PC-3 (cell line): ENCODE results near the gene IFT57. TPM values are rescaled to one million over a fixed set of nuclear protein-coding genes. Genes with fewer than 3 reads are reported as not detected.
A peak's percentile ranks its signal among the peaks of the same experiment; 100 is the strongest.

ENCODE experiments used
- ATAC-seq: fragments of 200-7000 bp; cut with Tn5 transposase; 2 replicates; pipeline ENCODE4 v1.9.1; 2020; ENCODE audit warnings: mild to moderate bottlenecking, moderate library complexity
- BruUV-seq: library from RNA; stranded (reverse); fragments of 400-500 nt; replicated peaks from 2 replicates; lab custom pipeline; 2021; lab: Mats Ljungman, UMichigan
- CTCF ChIA-PET: fragments of 300-600 bp; sonication (Branson Sonifier 250); formaldehyde crosslinking; loops from one replicate; lab custom pipeline; 2022; ENCODE audit warnings: antibody characterized with exemption; lab: Charles Lee
- POLR2A ChIA-PET: fragments of 300-600 bp; sonication (Branson Sonifier 250); formaldehyde crosslinking; loops from one replicate; lab custom pipeline; 2022; ENCODE audit warnings: antibody characterized with exemption; ENCODE audit not compliant: unreplicated experiment; lab: Charles Lee
- DNase-seq: peaks from one replicate; pipeline ENCODE4 v3.0.0-alpha.2; 2015
- H2AFZ ChIP-seq: fragments of 300-600 bp; sonication (generic); 2 replicates; pipeline ENCODE4 v1.6.0; 2016; ENCODE audit warnings: antibody characterized with exemption, low read length
- H3F3A ChIP-seq: fragments of 300-600 bp; sonication (generic); one replicate; pipeline ENCODE4 v1.6.0; 2017; ENCODE audit warnings: antibody characterized with exemption, low read length, control low read depth, mild to moderate bottlenecking; ENCODE audit not compliant: unreplicated experiment
- H3K27ac ChIP-seq: fragments of 300-600 bp; sonication (generic); 2 replicates; pipeline ENCODE4 v1.5.1; 2016; ENCODE audit warnings: mild to moderate bottlenecking, low read length
- H3K27me3 ChIP-seq: fragments of 300-600 bp; sonication (generic); 2 replicates; pipeline ENCODE4 v1.6.1; 2016; ENCODE audit warnings: low read length, mixed read lengths
- H3K36me3 ChIP-seq: fragments of 300-600 bp; sonication (generic); 2 replicates; pipeline ENCODE4 v1.6.1; 2016; ENCODE audit warnings: low read depth, mixed run types, low read length, mixed read lengths
- H3K4me1 ChIP-seq: fragments of 300-600 bp; sonication (generic); 2 replicates; pipeline ENCODE4 v1.5.1; 2016; ENCODE audit warnings: low read length; ENCODE audit not compliant: insufficient read depth
- H3K4me2 ChIP-seq: fragments of 300-600 bp; sonication (generic); 2 replicates; pipeline ENCODE4 v1.6.0; 2016; ENCODE audit warnings: low read length
- H3K4me3 ChIP-seq: fragments of 300-600 bp; sonication (generic); 2 replicates; pipeline ENCODE4 v1.5.1; 2016; ENCODE audit warnings: mild to moderate bottlenecking, low read length, mixed read lengths
- H3K79me2 ChIP-seq: fragments of 300-600 bp; sonication (generic); 2 replicates; pipeline ENCODE4 v1.6.1; 2017; ENCODE audit warnings: low read length, mixed read lengths
- H3K9ac ChIP-seq: fragments of 300-600 bp; sonication (generic); 2 replicates; pipeline ENCODE4 v1.6.0; 2016; ENCODE audit warnings: mild to moderate bottlenecking, low read length
- H3K9me2 ChIP-seq: fragments of 300-600 bp; sonication (generic); replicated peaks from 2 replicates; pipeline ENCODE4 v1.6.1; 2016; ENCODE audit warnings: mixed run types, low read length, mixed read lengths
- H3K9me3 ChIP-seq: fragments of 300-600 bp; sonication (generic); 2 replicates; pipeline ENCODE4 v1.6.1; 2016; ENCODE audit warnings: low read length, mixed read lengths
- H4K20me1 ChIP-seq: fragments of 300-600 bp; sonication (generic); 2 replicates; pipeline ENCODE4 v1.6.1; 2016; ENCODE audit warnings: low read length, mixed read lengths
- EZH2 ChIP-seq: fragments of 300-600 bp; sonication (generic); IDR thresholded peaks from one replicate; pipeline ENCODE4 v1.6.1; 2017; ENCODE audit warnings: antibody characterized with exemption, mild to moderate bottlenecking, low read length; ENCODE audit not compliant: unreplicated experiment
- EZH2phosphoT487 ChIP-seq: fragments of 300-600 bp; sonication (generic); IDR thresholded peaks from 2 replicates; pipeline ENCODE4 v1.6.1; 2018; ENCODE audit warnings: mild to moderate bottlenecking, antibody characterized with exemption, low read length, borderline replicate concordance
- intact Hi-C: fragments of 100-400 bp; cut with micrococcal nuclease; formaldehyde crosslinking; loops from 2 replicates; pipeline ENCODE4 v1.9.0; 2023
- total RNA-seq: library from RNA; depleted of rRNA; stranded (reverse); fragments of >200 nt; gene quantifications from 2 replicates; pipeline ENCODE4 v1.2.3, GENCODE V29; 2014
- TF ChIP-seq, protein P1 (sequence below): fragments of 300-600 bp; sonication (generic); conservative IDR thresholded peaks from 2 replicates; pipeline ENCODE4 v1.5.1; 2017; ENCODE audit warnings: antibody characterized with exemption, low read depth, mild to moderate bottlenecking, low read length

IFT57 gene
- total RNA-seq, 1 experiment from 2014 or later, result 54.0 TPM

GRCh38 chr3:108119398-108120104, 102.7 kb downstream of the IFT57 start:
- Histone ChIP-seq H3K27ac (no peak overlapping the region), H3K9ac (no peak overlapping the region), H3K4me2 (no peak overlapping the region), H3K36me3 (no peaks in the 10 kb centered on the region), H3K27me3 (no peaks in the 10 kb centered on the region), H4K20me1 (no peaks in the 10 kb centered on the region), H2AFZ (no peak overlapping the region), H3K9me2 (no peaks in the 10 kb centered on the region), H3F3A (no peaks in the 10 kb centered on the region), H3K9me3 (no peaks in the 10 kb centered on the region), H3K4me1 (peaks cover 21% of the 10 kb centered on the region), H3K4me3 (no peak overlapping the region), H3K79me2 (no peaks in the 10 kb centered on the region)
- DNase-seq (no peak), ATAC-seq (no peak)
- no TSS peak for BruUV-seq
- POLR2A ChIA-PET, result no interaction called here
- CTCF ChIA-PET, result no interaction called here
- TF ChIP-seq EZH2phosphoT487 (no peak), EZH2 (no peak)
- TF ChIP-seq, protein P1, sequence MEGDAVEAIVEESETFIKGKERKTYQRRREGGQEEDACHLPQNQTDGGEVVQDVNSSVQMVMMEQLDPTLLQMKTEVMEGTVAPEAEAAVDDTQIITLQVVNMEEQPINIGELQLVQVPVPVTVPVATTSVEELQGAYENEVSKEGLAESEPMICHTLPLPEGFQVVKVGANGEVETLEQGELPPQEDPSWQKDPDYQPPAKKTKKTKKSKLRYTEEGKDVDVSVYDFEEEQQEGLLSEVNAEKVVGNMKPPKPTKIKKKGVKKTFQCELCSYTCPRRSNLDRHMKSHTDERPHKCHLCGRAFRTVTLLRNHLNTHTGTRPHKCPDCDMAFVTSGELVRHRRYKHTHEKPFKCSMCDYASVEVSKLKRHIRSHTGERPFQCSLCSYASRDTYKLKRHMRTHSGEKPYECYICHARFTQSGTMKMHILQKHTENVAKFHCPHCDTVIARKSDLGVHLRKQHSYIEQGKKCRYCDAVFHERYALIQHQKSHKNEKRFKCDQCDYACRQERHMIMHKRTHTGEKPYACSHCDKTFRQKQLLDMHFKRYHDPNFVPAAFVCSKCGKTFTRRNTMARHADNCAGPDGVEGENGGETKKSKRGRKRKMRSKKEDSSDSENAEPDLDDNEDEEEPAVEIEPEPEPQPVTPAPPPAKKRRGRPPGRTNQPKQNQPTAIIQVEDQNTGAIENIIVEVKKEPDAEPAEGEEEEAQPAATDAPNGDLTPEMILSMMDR, result no peak
- intact Hi-C loops, result no loop called here

DNA sequence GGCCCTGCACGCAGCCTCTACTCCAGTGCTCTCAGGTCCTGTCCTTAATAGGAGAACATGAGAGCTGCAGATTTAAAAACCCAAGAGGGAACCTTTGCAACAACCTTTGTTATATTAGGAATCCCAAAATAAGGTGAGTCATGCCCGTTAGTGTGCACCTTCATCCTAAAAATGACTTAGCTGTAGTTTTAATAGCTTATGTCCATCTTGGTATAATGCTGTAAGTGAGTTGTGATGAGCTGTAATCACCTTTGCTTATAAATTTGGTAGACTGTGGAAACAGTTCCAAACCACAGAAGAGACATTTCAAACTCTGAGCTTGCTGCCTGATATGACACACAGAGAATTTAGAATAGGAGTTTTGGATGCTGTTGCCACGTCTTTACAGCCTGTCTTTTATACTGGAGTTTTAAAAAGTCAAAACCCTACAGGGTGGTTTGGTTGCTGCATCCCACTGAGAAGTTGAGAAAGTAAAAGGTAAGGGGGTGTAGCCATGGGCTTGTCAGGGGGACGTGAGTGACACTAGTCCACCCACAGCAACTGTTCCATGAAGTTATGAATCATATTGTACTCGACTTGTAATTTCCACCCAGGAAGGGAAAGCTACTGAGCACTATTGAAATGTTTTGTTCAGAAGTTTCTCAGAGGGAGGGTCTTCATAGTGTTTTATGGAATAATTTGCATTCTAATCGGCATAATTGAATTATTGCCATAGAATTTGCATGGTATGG, 104.0 kb downstream of the IFT57 start:
- Histone ChIP-seq H3K9me3 (no peaks in the 10 kb centered on the region), H2AFZ (no peak overlapping the region), H3K9me2 (no peaks in the 10 kb centered on the region), H4K20me1 (no peaks in the 10 kb centered on the region), H3F3A (no peaks in the 10 kb centered on the region), H3K79me2 (no peaks in the 10 kb centered on the region), H3K9ac (no peak overlapping the region), H3K4me2 (peak overlapping the region; percentile 53), H3K4me1 (peaks cover 21% of the 10 kb centered on the region), H3K4me3 (no peak overlapping the region), H3K27ac (no peak overlapping the region), H3K36me3 (no peaks in the 10 kb centered on the region), H3K27me3 (no peaks in the 10 kb centered on the region)
- ChIA-PET CTCF (no interaction called here), POLR2A (interaction anchor here (0.5 kb wide), 1 partner anchor 471 kb away, joined by 3 read pairs; the partner anchor contains the start of genes CIP2A and DZIP3)
- TF ChIP-seq, protein P1, result no peak
- no peak for TF ChIP-seq EZH2
- BruUV-seq, result no TSS peak
- peak; percentile 72 for ATAC-seq
- peak; percentile 63 for DNase-seq
- intact Hi-C loops, result no loop called here

- POLR2A ChIA-PET, result interaction anchor here (0.5 kb wide), 1 partner anchor 189 kb away, joined by 5 read pairs; no protein-coding TSS in a partner anchor
- H4K20me1 ChIP-seq, result no peaks in the 10 kb centered on the region
- H3K4me1 ChIP-seq, result peaks cover 21% of the 10 kb centered on the region
- peak overlapping the region; percentile 53; the same call in 1 of the 2 replicates for H3K4me2 ChIP-seq
- H3K36me3 ChIP-seq, result no peaks in the 10 kb centered on the region
- no peaks in the 10 kb centered on the region for H3K79me2 ChIP-seq
- BruUV-seq, result no TSS peak
- H3K9ac ChIP-seq, result no peak overlapping the region
- H3F3A ChIP-seq, result no peaks in the 10 kb centered on the region
- TF ChIP-seq EZH2 (no peak), EZH2phosphoT487 (no peak)
- TF ChIP-seq, protein P1, result no peak
- H3K9me3 ChIP-seq, result no peaks in the 10 kb centered on the region
- no peak overlapping the region for H3K27ac ChIP-seq
- intact Hi-C loops, result no loop called here
- DNase-seq, result peak; percentile 57
- CTCF ChIA-PET, result no interaction called here
- no peaks in the 10 kb centered on the region for H3K9me2 ChIP-seq
- no peak overlapping the region for H3K4me3 ChIP-seq
- H2AFZ ChIP-seq, result no peak overlapping the region
- H3K27me3 ChIP-seq, result no peaks in the 10 kb centered on the region
- ATAC-seq, result peak; percentile 85
Measured at GRCh38 chr3:108117241-108117775, 104.9 kb downstream of the IFT57 start.
